ENCODE measurements around the gene LHX8. TPM values are rescaled to one million over a fixed set of nuclear protein-coding genes. Genes with fewer than 3 reads are reported as not detected.

The LHX8 gene
- total and polyA plus RNA-seq, 2 of the 13 experiments (the other 11 are each of a cell fraction or from before 2014, with no cell fraction given): not detected

- DNase-seq (ENCODE audit: low spot score) (no peak), FAIRE-seq (no peak), ATAC-seq (peak; percentile 31; the same call in 2 of the 3 replicates)
Measured at GRCh38 chr1:75136921-75137641, 2.9 kb downstream of the LHX8 start.

GRCh38 chr1:75152092-75152491 lies 17.9 kb downstream of the LHX8 start:
- Histone ChIP-seq H3K4me2 (ENCODE audit: low read depth, low read length) (no peak overlapping the region), H3K9me3 (ENCODE audit: low read length) (no peaks in the 10 kb centered on the region), H3K27ac (ENCODE audit: extremely low read length, insufficient read depth, low read length) (no peak overlapping the region), H4K20me1 (ENCODE audit: insufficient read depth, low read length) (no peaks in the 10 kb centered on the region), H3K4me3 (replicated peaks in 1 of 3; ENCODE audit: insufficient read depth in 1 of 3, low read depth in 2 of 3, low read length in 3 of 3) (no peak overlapping the region), H3K27me3 (ENCODE audit: control insufficient read depth in 1 of 2, insufficient read depth in 2 of 2, low read length in 2 of 2) (no peaks in the 10 kb centered on the region), H3K9ac (ENCODE audit: insufficient read depth, low read depth, low read length) (no peak overlapping the region), H3K4me1 (ENCODE audit: insufficient read depth, low read length) (no peaks in the 10 kb centered on the region), H2AFZ (ENCODE audit: low read length) (no peak overlapping the region), H3K36me3 (replicated peaks in 1 of 2; ENCODE audit: control insufficient read depth in 1 of 2, insufficient read depth in 2 of 2, low read length in 2 of 2) (no peaks in the 10 kb centered on the region), H3K79me2 (ENCODE audit: insufficient read depth, low read length) (no peaks in the 10 kb centered on the region)
- TF ChIP-seq MAFK (conservative IDR thresholded peaks at IDR 0.05 in 1 of 2, IDR thresholded peaks at IDR 0.05 in 1 of 2; ENCODE audit: low read length in 2 of 2) (peak; percentile 63 to 81), ARID4A (CRISPR knock-in tag; IDR thresholded peaks at IDR 0.05; ENCODE audit: borderline replicate concordance) (no peak), MAFF (IDR thresholded peaks at IDR 0.05; ENCODE audit: low read depth, low read length) (peak; percentile 60)
- no peak for DNase-seq (ENCODE audit: low spot score)
- 7% methylated on average over 2 of the region's 2 CpGs for WGBS (ENCODE audit: low lambda C conversion rate)
- FAIRE-seq: no peak
- ChIA-PET POLR2A (no interaction called here), CTCF (ENCODE audit: low intra/inter-chr PET ratio, low total read pairs) (no interaction called here)
- BruUV-seq (replicated peaks): no TSS peak
- in situ Hi-C loops (cut with HindIII; ENCODE audit: extremely low pct_ligation_motif_present, low pct_unique_long_range_greater_than_20kb) (no loop called here), intact Hi-C loops (cut with micrococcal nuclease; ENCODE audit: unreplicated experiment) (no loop called here)
- no peak for ATAC-seq

More at GRCh38 chr1:75136921-75137641, 2.9 kb downstream of the LHX8 start:
- Histone ChIP-seq H3K9me3 (ENCODE audit: low read length) (no peaks in the 10 kb centered on the region), H3K9ac (ENCODE audit: insufficient read depth, low read depth, low read length) (no peak overlapping the region), H3K27ac (ENCODE audit: extremely low read length, insufficient read depth, low read length) (no peak overlapping the region), H3K27me3 (ENCODE audit: control insufficient read depth in 1 of 2, insufficient read depth in 2 of 2, low read length in 2 of 2) (peaks cover 7 to 45% of the 10 kb centered on the region in 2 experiments), H3K4me2 (ENCODE audit: low read depth, low read length) (no peak overlapping the region), H3K79me2 (ENCODE audit: insufficient read depth, low read length) (no peaks in the 10 kb centered on the region), H3K36me3 (replicated peaks in 1 of 2; ENCODE audit: control insufficient read depth in 1 of 2, insufficient read depth in 2 of 2, low read length in 2 of 2) (no peaks in the 10 kb centered on the region), H2AFZ (ENCODE audit: low read length) (no peak overlapping the region), H3K4me1 (ENCODE audit: insufficient read depth, low read length) (peaks cover 7% of the 10 kb centered on the region; the same call in 1 of the 2 replicates), H4K20me1 (ENCODE audit: insufficient read depth, low read length) (no peaks in the 10 kb centered on the region), H3K4me3 (replicated peaks in 1 of 3; ENCODE audit: insufficient read depth in 1 of 3, low read depth in 2 of 3, low read length in 3 of 3) (no peak overlapping the region)
- in situ Hi-C loops (cut with HindIII; ENCODE audit: extremely low pct_ligation_motif_present, low pct_unique_long_range_greater_than_20kb) (no loop called here), intact Hi-C loops (cut with micrococcal nuclease; ENCODE audit: unreplicated experiment) (no loop called here)
- BruUV-seq (replicated peaks): no TSS peak
- ChIA-PET POLR2A (no interaction called here), CTCF (ENCODE audit: low intra/inter-chr PET ratio, low total read pairs) (no interaction called here)
- 31% methylated on average over 37 of the region's 37 CpGs for WGBS (ENCODE audit: low lambda C conversion rate)
- TF ChIP-seq ZMAT5 (CRISPR knock-in tag; IDR thresholded peaks at IDR 0.05; ENCODE audit: borderline replicate concordance, low read depth) (no peak), EZH2 (conservative IDR thresholded peaks at IDR 0.05; ENCODE audit: low read depth, low read length) (0 out of 2 replicates have a peak, but pooled peaks have one; percentile 35)

Data from HepG2 (cell line).